ENCODE results near the gene PAQR4. TPM values are rescaled to one million over a fixed set of nuclear protein-coding genes. Genes with fewer than 3 reads are reported as not detected.

PAQR4 gene
- total and polyA plus RNA-seq, 2 of the 13 experiments (the other 11 are each of a cell fraction or from before 2014, with no cell fraction given), result 15.9 to 24.8 TPM

GRCh38 chr16:3001316-3001715 lies 32.2 kb downstream of the PAQR4 start (continued):
- TF ChIP-seq TRAFD1 (CRISPR knock-in tag; IDR thresholded peaks at IDR 0.05; ENCODE audit: borderline replicate concordance) (no peak), NPAS2 (CRISPR knock-in tag; IDR thresholded peaks at IDR 0.05; ENCODE audit: borderline replicate concordance) (no peak), AGO1 (IDR thresholded peaks at IDR 0.05; ENCODE audit: low read depth, low read length, poor library complexity, severe bottlenecking) (no peak), RORA (CRISPR knock-in tag; IDR thresholded peaks at IDR 0.05) (no peak), ZFX (CRISPR knock-in tag; IDR thresholded peaks at IDR 0.05; ENCODE audit: low read depth) (no peak), NCOA2 (CRISPR knock-in tag; IDR thresholded peaks at IDR 0.05) (no peak), HOXA9 (CRISPR knock-in tag; IDR thresholded peaks at IDR 0.05; ENCODE audit: borderline replicate concordance) (no peak)

DNA sequence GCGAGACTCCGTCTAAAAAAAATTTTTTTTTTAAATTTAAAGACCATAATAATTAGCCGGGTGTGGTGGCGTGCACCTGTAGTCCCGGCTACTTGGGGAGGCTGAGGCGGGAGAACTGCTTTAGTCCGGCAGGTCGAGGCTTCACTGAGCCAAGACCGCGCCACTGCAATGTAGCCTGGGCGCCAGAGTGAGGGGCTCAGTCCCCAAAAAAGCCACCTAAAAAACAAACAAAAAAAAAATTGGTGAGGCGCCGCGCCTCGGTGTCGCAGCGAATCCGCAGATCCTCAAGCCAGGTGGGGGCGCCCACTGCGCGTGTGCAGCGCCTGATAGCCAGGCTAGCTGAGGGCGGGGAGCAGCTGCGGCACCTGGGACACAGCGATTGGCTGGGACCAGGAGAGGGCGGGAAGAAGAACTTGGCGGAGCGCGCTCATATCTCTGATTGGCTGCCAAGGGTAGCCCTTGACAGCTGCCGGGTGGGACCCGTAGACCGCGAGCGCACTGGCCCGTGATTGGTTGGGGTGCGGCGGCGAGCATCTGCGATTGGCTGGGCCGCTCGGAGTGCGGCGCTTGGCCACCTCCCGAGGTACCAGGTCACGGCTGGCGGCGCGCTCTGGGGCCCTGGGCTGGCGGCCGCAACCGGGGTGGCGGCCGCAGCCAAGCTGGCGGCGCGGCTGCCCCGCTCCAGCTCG lies 34.6 kb downstream of the PAQR4 start:
- Histone ChIP-seq H3K4me1 (ENCODE audit: insufficient read depth, low read length) (peaks cover 49% of the 10 kb centered on the region), H2AFZ (ENCODE audit: low read length) (no peak overlapping the region), H4K20me1 (ENCODE audit: insufficient read depth, low read length) (no peaks in the 10 kb centered on the region), H3K9ac (ENCODE audit: insufficient read depth, low read depth, low read length) (no peak overlapping the region), H3K36me3 (replicated peaks in 1 of 2; ENCODE audit: control insufficient read depth in 1 of 2, insufficient read depth in 2 of 2, low read length in 2 of 2) (no peaks in the 10 kb centered on the region), H3K4me3 (replicated peaks in 1 of 3; ENCODE audit: insufficient read depth in 1 of 3, low read depth in 2 of 3, low read length in 3 of 3) (peak overlapping the region in 2 of 3 experiments; percentile 27 to 46; a peak in 2 of 6 replicates), H3K9me3 (ENCODE audit: low read length) (no peaks in the 10 kb centered on the region), H3K27ac (ENCODE audit: extremely low read length, insufficient read depth, low read length) (no peak overlapping the region), H3K4me2 (ENCODE audit: low read depth, low read length) (no peak overlapping the region; the same call in 1 of the 2 replicates), H3K27me3 (ENCODE audit: control insufficient read depth in 1 of 2, insufficient read depth in 2 of 2, low read length in 2 of 2) (no peaks in the 10 kb centered on the region), H3K79me2 (ENCODE audit: insufficient read depth, low read length) (no peaks in the 10 kb centered on the region)
- in situ Hi-C loops (cut with HindIII; ENCODE audit: extremely low pct_ligation_motif_present, low pct_unique_long_range_greater_than_20kb), result no loop called here
- peak; percentile 76 for FAIRE-seq
- ATAC-seq, result peak; percentile 91
- no TSS peak for BruUV-seq (replicated peaks)
- DNase-seq (ENCODE audit: low spot score), result peak; percentile 97
- intact Hi-C loops (cut with micrococcal nuclease; ENCODE audit: unreplicated experiment), result loop anchor here (1.0 kb wide), 1 partner anchor 21 kb away; the partner anchor contains the start of gene THOC6
- 14% methylated on average over 35 of the region's 58 CpGs for WGBS (ENCODE audit: low lambda C conversion rate)
- CTCF ChIA-PET (ENCODE audit: low intra/inter-chr PET ratio, low total read pairs), result interaction anchor here (0.8 to 1.7 kb wide), 3 partner anchors 17 to 28 kb away, joined by 3 to 11 read pairs (median 4); no protein-coding TSS in a partner anchor
- POLR2A ChIA-PET, result interaction anchor here (0.7 to 14.2 kb wide), 7 partner anchors 9 to 98 kb away, joined by 3 to 750 read pairs (median 5); partner anchors contain the start of genes CLDN6, CLDN9, HCFC1R1 and IL32
- TF ChIP-seq MIER3 (CRISPR knock-in tag; IDR thresholded peaks at IDR 0.05; ENCODE audit: borderline replicate concordance) (0 out of 2 replicates have a peak, but pooled peaks have one; percentile 61), SOX13 (IDR thresholded peaks at IDR 0.05) (no peak), SOX13 (CRISPR knock-in tag; conservative IDR thresholded peaks at IDR 0.05 in 1 of 2, IDR thresholded peaks at IDR 0.05 in 1 of 2) (peak in 1 of 2 experiments; percentile 45; a peak in 1 of 4 replicates), ATF7-NPFF (CRISPR knock-in tag; IDR thresholded peaks at IDR 0.05; ENCODE audit: low read depth) (peak; percentile 57; the same call in 1 of the 2 replicates), CREB3 (CRISPR knock-in tag; IDR thresholded peaks at IDR 0.05) (0 out of 2 replicates have a peak, but pooled peaks have one; percentile 41), TFDP1 (CRISPR knock-in tag; IDR thresholded peaks at IDR 0.05; ENCODE audit: borderline replicate concordance) (peak; percentile 87), TGIF2 (CRISPR knock-in tag; IDR thresholded peaks at IDR 0.05) (peak; percentile 100)
- TF ChIP-seq, protein P1, sequence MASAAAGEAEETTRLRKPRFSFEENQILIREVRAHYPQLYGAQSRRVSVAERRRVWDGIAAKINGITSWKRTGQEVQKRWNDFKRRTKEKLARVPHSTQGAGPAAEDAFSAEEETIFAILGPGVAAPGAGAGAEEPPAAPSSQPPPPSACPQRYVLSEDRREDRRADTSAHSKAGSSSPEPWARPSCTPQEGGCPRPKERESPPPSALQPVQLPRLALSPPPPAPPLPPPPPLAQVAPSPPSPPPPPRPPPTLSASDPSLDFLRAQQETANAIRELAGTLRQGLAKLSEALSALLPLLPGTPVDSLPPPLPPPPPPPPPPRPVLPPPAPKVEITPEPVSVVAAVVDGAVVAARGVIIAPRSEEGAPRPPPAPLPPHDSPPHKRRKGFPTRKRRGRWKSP (CRISPR knock-in tag; IDR thresholded peaks at IDR 0.05), result peak; percentile 78; the same call in 1 of the 2 replicates
